ENCODE data around the gene NPTN.

The NPTN gene

GRCh38 chr15:73604477-73604876, 28.7 kb downstream of the NPTN start:
- Histone ChIP-seq H3K36me3 (ENCODE audit: low read depth) (peaks cover 8% of the 10 kb centered on the region), H3K9me3 (ENCODE audit: severe bottlenecking) (no peaks in the 10 kb centered on the region), H3K4me3 (ENCODE audit: severe bottlenecking) (no peak overlapping the region), H3K27me3 (ENCODE audit: insufficient read depth, poor library complexity, severe bottlenecking) (no peaks in the 10 kb centered on the region), H3K27ac (ENCODE audit: poor library complexity, severe bottlenecking) (no peak overlapping the region), H3K4me1 (ENCODE audit: insufficient read depth, poor library complexity, severe bottlenecking) (peaks cover 37% of the 10 kb centered on the region)
- DNase-seq (ENCODE audit: low spot score): no peak
- no peak for TF ChIP-seq CTCF (IDR thresholded peaks at IDR 0.05; ENCODE audit: poor library complexity, severe bottlenecking)
- no peak for ATAC-seq (ENCODE audit: low read depth)

GRCh38 chr15:73602992-73603391, 30.2 kb downstream of the NPTN start:
- ATAC-seq (ENCODE audit: low read depth): no peak
- no peak for TF ChIP-seq CTCF (IDR thresholded peaks at IDR 0.05; ENCODE audit: poor library complexity, severe bottlenecking)
- H3K36me3 ChIP-seq (ENCODE audit: low read depth): peaks cover 8% of the 10 kb centered on the region
- no peak for DNase-seq (ENCODE audit: low spot score)
- peaks cover 37% of the 10 kb centered on the region for H3K4me1 ChIP-seq (ENCODE audit: insufficient read depth, poor library complexity, severe bottlenecking)
- peak overlapping the region; percentile 56 for H3K27ac ChIP-seq (ENCODE audit: poor library complexity, severe bottlenecking)
- no peaks in the 10 kb centered on the region for H3K27me3 ChIP-seq (ENCODE audit: insufficient read depth, poor library complexity, severe bottlenecking)
- H3K9me3 ChIP-seq (ENCODE audit: severe bottlenecking): no peaks in the 10 kb centered on the region
- H3K4me3 ChIP-seq (ENCODE audit: severe bottlenecking): no peak overlapping the region

GRCh38 chr15:73602446-73602843, 30.7 kb downstream of the NPTN start:
- no peaks in the 10 kb centered on the region for H3K9me3 ChIP-seq (ENCODE audit: severe bottlenecking)
- peak; percentile 15; the same call in 1 of the 3 replicates for ATAC-seq (ENCODE audit: low read depth)
- no peaks in the 10 kb centered on the region for H3K27me3 ChIP-seq (ENCODE audit: insufficient read depth, poor library complexity, severe bottlenecking)
- DNase-seq (ENCODE audit: low spot score): no peak
- peaks cover 42% of the 10 kb centered on the region for H3K4me1 ChIP-seq (ENCODE audit: insufficient read depth, poor library complexity, severe bottlenecking)
- peaks cover 8% of the 10 kb centered on the region for H3K36me3 ChIP-seq (ENCODE audit: low read depth)
- H3K4me3 ChIP-seq (ENCODE audit: severe bottlenecking): no peak overlapping the region
- no peak for TF ChIP-seq CTCF (IDR thresholded peaks at IDR 0.05; ENCODE audit: poor library complexity, severe bottlenecking)
- H3K27ac ChIP-seq (ENCODE audit: poor library complexity, severe bottlenecking): peak overlapping the region; percentile 56

GRCh38 chr15:73601451-73602445, 31.4 kb downstream of the NPTN start:
- H3K4me3 ChIP-seq (ENCODE audit: severe bottlenecking): no peak overlapping the region
- peak; percentile 80 for ATAC-seq (ENCODE audit: low read depth)

More at GRCh38 chr15:73601451-73602445, 31.4 kb downstream of the NPTN start:
- TF ChIP-seq CTCF (IDR thresholded peaks at IDR 0.05; ENCODE audit: poor library complexity, severe bottlenecking): no peak
- DNase-seq (ENCODE audit: low spot score): no peak
- Histone ChIP-seq H3K4me1 (ENCODE audit: insufficient read depth, poor library complexity, severe bottlenecking) (peaks cover 42% of the 10 kb centered on the region), H3K27me3 (ENCODE audit: insufficient read depth, poor library complexity, severe bottlenecking) (no peaks in the 10 kb centered on the region), H3K36me3 (ENCODE audit: low read depth) (peaks cover 8% of the 10 kb centered on the region), H3K27ac (ENCODE audit: poor library complexity, severe bottlenecking) (peak overlapping the region; percentile 56), H3K9me3 (ENCODE audit: severe bottlenecking) (no peaks in the 10 kb centered on the region)
